Heart left ventricle (tissue), 16 donors: ENCODE data around the gene SYNE3. TPM values are rescaled to one million over a fixed set of nuclear protein-coding genes. Genes with fewer than 3 reads are reported as not detected.

Experiments used
- ATAC-seq, 4 donors: fragments of 200-7000 bp; cut with Tn5 transposase; one replicate each; pipeline ENCODE4 v1.9.1; 2020 to 2022; ENCODE audit warnings: moderate library complexity in 4 of 4, mild to moderate bottlenecking in 3 of 4, moderate number of reproducible peaks in 1 of 4
- DNase-seq, 5 donors: peaks; one replicate each; pipeline ENCODE4 v3.0.0-alpha.2; 2020
- H3K27ac ChIP-seq, 12 donors: fragments of 200-600 bp; sonication (generic) in 4 of 12; one replicate each; pipeline versions ENCODE4 v1.5.0 to v1.8.0; 2016 to 2022; ENCODE audit warnings: mild to moderate bottlenecking in 2 of 12
- H3K27me3 ChIP-seq, 9 donors: fragments of 200-600 bp; sonication (generic) in 2 of 9; one replicate each; pipeline versions ENCODE4 v1.5.1 to v1.8.0; 2016 to 2022; ENCODE audit warnings: mild to moderate bottlenecking in 3 of 9
- H3K36me3 ChIP-seq, 9 donors: fragments of 200-600 bp; sonication (generic) in 2 of 9; one replicate each; pipeline versions ENCODE4 v1.5.0 to v1.8.0; 2018 to 2022; ENCODE audit warnings: mild to moderate bottlenecking in 2 of 9
- H3K4me1 ChIP-seq, 12 donors: fragments of 200-600 bp; sonication (generic) in 4 of 12; one replicate each; pipeline versions ENCODE4 v1.5.0 to v1.8.0; 2016 to 2022; ENCODE audit warnings: mild to moderate bottlenecking in 3 of 12
- H3K4me3 ChIP-seq, 12 donors: fragments of 200-600 bp; sonication (generic) in 4 of 12; one replicate each; pipeline versions ENCODE4 v1.5.0 to v1.8.0; 2017 to 2022; ENCODE audit warnings: mild to moderate bottlenecking in 9 of 12, moderate library complexity in 4 of 12
- H3K9me3 ChIP-seq, 12 donors: fragments of 200-600 bp; sonication (generic) in 4 of 12; one replicate each; pipeline versions ENCODE4 v1.5.0 to v1.8.0; 2016 to 2022; ENCODE audit warnings: mild to moderate bottlenecking in 1 of 12
- CTCF ChIP-seq, 12 donors: fragments of 200-600 bp; sonication (generic) in 4 of 12; IDR thresholded peaks; one replicate each; pipeline versions ENCODE4 v1.5.0 to v1.8.0; 2018 to 2022; ENCODE audit warnings: antibody characterized with exemption in 12 of 12, mild to moderate bottlenecking in 5 of 12
- POLR2A ChIP-seq, 2 donors: fragments of 450-650 bp; IDR thresholded peaks; one replicate each; pipeline ENCODE4 v1.6.1; 2017; ENCODE audit warnings: antibody characterized with exemption in 2 of 2, mild to moderate bottlenecking in 2 of 2, moderate library complexity in 2 of 2
- WGBS, 4 donors: extraction: QIAGEN DNeasy Blood & Tissue Kit in 2 of 4; methylation state at CpG; one replicate each; pipeline versions ENCODE4 v1.1.5 to v1.1.7; 2013 to 2018; 5-methylcytosine and 5-hydroxymethylcytosine counted together
- intact Hi-C, 10 donors: fragments of 100-400 bp; cut with DNase I; formaldehyde crosslinking; loops; one replicate each; pipeline versions ENCODE4 v1.11.1 to v1.14.2; 2022
- long read RNA-seq, 3 donors: library from polyadenylated mRNA; unstranded; transcript quantifications; one replicate each; pipeline ENCODE4 v2.0.0, GENCODE V29; 2020 to 2021
- polyA plus RNA-seq, 2 donors: library from polyadenylated mRNA; stranded (reverse); fragments of 200-250 nt; gene quantifications; one replicate each; pipeline ENCODE4 v1.2.3, GENCODE V29; 2013
- total RNA-seq, 9 donors: library from RNA; depleted of rRNA in 2 of 9; stranded (reverse); fragments of >200 nt in 2 of 9; fragmentation: NEBNext Ultra II Directional in 3 of 9; extraction: Animal tissue kit (Norgen Biotek cat#: 25700) in 3 of 9; gene quantifications; one replicate each; pipeline versions ENCODE4 v1.1.0 to v1.2.4, GENCODE V29; 2016 to 2023
- donor health status: ischemic (EF 13 %, LVEDD 7.1; RV severe dilation, severe dysfunction).
- donor health status: healthy with polysubstance abuse.
- donor health status: DM: no; HTN: yes; CAD: no.
- donor health status: DM: no; HTN: no; CAD: no.
- donor health status: ischemic (EF 25% LVEDD 6.9; RV normal size, moderate dysfunction).
- donor health status: ischemic (EF 25% LVEDD 5.7; RV mildly dilated, moderate dysfunction).
- donor health status: healthy.
- donor health status: DM: yes; HTN: yes; CAD: no.
- donor health status: ischemic (EF 35%, LVEDD 5.7; RV mildly dilated, moderate dysfunction).
- donor health status: nonischemic (EF 11% LVEDD 7.7; RV severe dilation, severe dysfunction).
- donor health status: DM: yes; HTN: yes; CAD: no.
- donor health status: PGD.
- donor health status: ischemic (EF 29% LVEDD 5.4; RV normal size, mild dysfunction).
- donor health status: nonischemic (EF 23%, LVEDD 6.1; RV moderate dilation, normal function).

Gene SYNE3, protein sequence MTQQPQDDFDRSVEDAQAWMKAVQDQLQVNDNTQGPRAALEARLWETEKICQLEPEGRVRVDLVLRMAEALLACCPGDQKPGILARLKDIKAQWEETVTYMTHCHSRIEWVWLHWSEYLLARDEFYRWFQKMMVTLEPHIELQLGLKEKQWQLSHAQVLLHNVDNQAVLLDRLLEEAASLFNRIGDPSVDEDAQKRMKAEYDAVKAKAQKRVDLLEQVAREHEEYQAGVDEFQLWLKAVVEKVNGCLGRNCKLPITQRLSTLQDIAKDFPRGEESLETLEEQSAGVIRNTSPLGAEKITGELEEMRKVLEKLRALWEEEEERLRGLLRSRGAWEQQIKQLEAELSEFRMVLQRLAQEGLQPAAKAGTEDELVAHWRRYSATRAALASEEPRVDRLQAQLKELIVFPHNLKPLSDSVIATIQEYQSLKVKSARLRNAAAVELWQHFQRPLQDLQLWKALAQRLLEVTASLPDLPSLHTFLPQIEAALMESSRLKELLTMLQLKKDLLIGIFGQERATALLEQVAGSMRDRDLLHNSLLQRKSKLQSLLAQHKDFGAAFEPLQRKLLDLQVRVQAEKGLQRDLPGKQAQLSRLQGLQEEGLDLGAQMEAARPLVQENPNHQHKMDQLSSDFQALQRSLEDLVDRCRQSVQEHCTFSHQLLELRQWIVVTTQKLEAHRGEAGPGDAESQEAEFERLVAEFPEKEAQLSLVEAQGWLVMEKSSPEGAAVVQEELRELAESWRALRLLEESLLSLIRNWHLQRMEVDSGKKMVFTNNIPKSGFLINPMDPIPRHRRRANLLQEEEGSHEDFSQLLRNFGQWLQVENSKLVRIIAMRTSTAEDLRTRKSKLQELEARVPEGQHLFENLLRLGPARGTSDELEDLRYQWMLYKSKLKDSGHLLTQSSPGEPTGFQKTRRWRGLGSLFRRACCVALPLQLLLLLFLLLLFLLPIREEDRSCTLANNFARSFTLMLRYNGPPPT
- 10 to 100 TPM in 5 of 9 donors, 1 to 10 TPM in 4; 6.2 to 16.9 (median 10.3) TPM for total RNA-seq
- polyA plus RNA-seq: 1 to 10 TPM; 3.1 to 3.9 TPM
- long read RNA-seq, donor 1, partial matches to known transcripts: 3 of 9 reads
- long read RNA-seq, donor 1, other reads (novel, unspliced or antisense): 6 of 9 reads
- long read RNA-seq, donor 2, partial matches to known transcripts: 3 of 6 reads
- long read RNA-seq, donor 2, other reads (novel, unspliced or antisense): 3 of 6 reads
- long read RNA-seq, donor 3, partial matches to known transcripts: 0 of 2 reads
- long read RNA-seq, donor 3, other reads (novel, unspliced or antisense): 2 of 2 reads

- intact Hi-C loops: loop anchor here in 4 of 10 donors (5.0 kb wide), 3 partner anchors 34 to 49 kb away; no protein-coding TSS in a partner anchor
- no peaks in the 10 kb centered on the region for H3K27me3 ChIP-seq
- no peaks in the 10 kb centered on the region for H3K9me3 ChIP-seq
- DNase-seq (peak; percentile 65 to 88 (median 79)), ATAC-seq (peak; percentile 32 to 85 (median 68))
- peak within 1 kb of the TSS; percentile 83 to 95 (median 90) for H3K27ac ChIP-seq
- H3K36me3 ChIP-seq: peaks cover 0 to 3% (median 0%) of the 10 kb centered on the region in 9 donors
- peak in 1 of 2 donors; percentile 33 for TF ChIP-seq POLR2A (IDR thresholded peaks at IDR 0.05)
- no peak for TF ChIP-seq CTCF (IDR thresholded peaks at IDR 0.05)
- peaks cover 0 to 85% (median 56%) of the 10 kb centered on the region in 12 donors for H3K4me1 ChIP-seq
- WGBS, 4 donors: 2 to 7% (median 4%) methylated on average over 20 to 60 of the region's 60 CpGs
- H3K4me3 ChIP-seq: peak within 1 kb of the TSS; percentile 62 to 93 (median 78)
Observed at GRCh38 chr14:95516554-95517181, at the start of gene SYNE3. SYNE3 (minus strand) TSS chr14:95516650; CDS start chr14:95475821, 40,829 bp downstream.

GRCh38 chr14:95564060-95564459, 47.6 kb upstream of the SYNE3 start:
- H3K4me1 ChIP-seq: no peaks in the 10 kb centered on the region
- ATAC-seq (peak in 2 of 4 donors; percentile 49 to 60), DNase-seq (peak in 2 of 5 donors; percentile 36 to 66)
- H3K27me3 ChIP-seq: peaks cover 0 to 4% (median 0%) of the 10 kb centered on the region in 9 donors
- no peaks in the 10 kb centered on the region for H3K9me3 ChIP-seq
- no peak overlapping the region for H3K27ac ChIP-seq
- H3K36me3 ChIP-seq: no peaks in the 10 kb centered on the region
- no peak for TF ChIP-seq POLR2A (IDR thresholded peaks at IDR 0.05)
- TF ChIP-seq CTCF (IDR thresholded peaks at IDR 0.05): no peak
- no peak overlapping the region for H3K4me3 ChIP-seq
- WGBS, 4 donors: 60 to 80% (median 70%) methylated on average over 4 of the region's 4 CpGs
- intact Hi-C loops: loop anchor here in 8 of 10 donors (5.0 to 10.0 kb wide), 8 partner anchors 121 to 713 kb away; partner anchors contain the start of gene TCL1B (in 1 of the 8)

- Histone ChIP-seq H3K4me1 (no peaks in the 10 kb centered on the region), H3K27ac (no peak overlapping the region), H3K9me3 (no peaks in the 10 kb centered on the region), H3K36me3 (no peaks in the 10 kb centered on the region), H3K4me3 (peak overlapping the region in 3 of 12 donors; percentile 8 to 24 (median 21)), H3K27me3 (peaks cover 0 to 4% (median 0%) of the 10 kb centered on the region in 9 donors)
- DNase-seq: no peak
- intact Hi-C loops: loop anchor here in 8 of 10 donors (1.0 to 10.0 kb wide), 10 partner anchors 122 to 714 kb away; partner anchors contain the start of gene TCL1B (in 1 of the 8)
- TF ChIP-seq CTCF (IDR thresholded peaks at IDR 0.05) (no peak), POLR2A (IDR thresholded peaks at IDR 0.05) (no peak)
- WGBS, 4 donors: 75 to 82% (median 77%) methylated on average over 17 to 18 of the region's 18 CpGs
- ATAC-seq: no peak
Observed at GRCh38 chr14:95562892-95563685, 46.6 kb upstream of the SYNE3 start.
